Retinal pigment epithelial cell (primary cell): Measurements from ENCODE around the gene WNK1.

Experiments used
- DNase-seq: peaks from one replicate; pipeline ENCODE4 v3.0.0-alpha.2; 2010; ENCODE audit warnings: low read depth
- H3K4me3 ChIP-seq: 2 replicates; pipeline ENCODE4 v1.5.1; 2011; ENCODE audit warnings: mild to moderate bottlenecking, low read length, control low read depth, moderate library complexity
- CTCF ChIP-seq: conservative IDR thresholded peaks from 2 replicates; pipeline ENCODE4 v1.5.1; 2011; ENCODE audit warnings: low read depth, low read length, control low read depth, inconsistent platforms

The WNK1 gene

GRCh38 chr12:951176-951575 is 198.8 kb downstream of the WNK1 start:
- DNase-seq = no peak
- no peak for TF ChIP-seq CTCF
- H3K4me3 ChIP-seq = no peak overlapping the region

GRCh38 chr12:953776-954175 is 201.4 kb downstream of the WNK1 start:
- DNase-seq = no peak
- H3K4me3 ChIP-seq = no peak overlapping the region
- TF ChIP-seq CTCF = no peak

- H3K4me3 ChIP-seq = no peak overlapping the region
- TF ChIP-seq CTCF = no peak
- no peak for DNase-seq
Observed at GRCh38 chr12:954741-955140, 202.4 kb downstream of the WNK1 start.

GRCh38 chr12:955939-956338 is 203.6 kb downstream of the WNK1 start:
- DNase-seq = no peak
- H3K4me3 ChIP-seq = no peak overlapping the region
- TF ChIP-seq CTCF = no peak

GRCh38 chr12:958588-959123 is 206.3 kb downstream of the WNK1 start:
- DNase-seq = no peak
- TF ChIP-seq CTCF = no peak

More at GRCh38 chr12:958588-959123, 206.3 kb downstream of the WNK1 start:
- H3K4me3 ChIP-seq = no peak overlapping the region
